DND-41 (cell line): ENCODE results near the gene SCD5.

Experiments used
- CTCF ChIP-seq: IDR thresholded peaks from 2 replicates; pipeline ENCODE4 v1.5.1; 2012; ENCODE audit warnings: borderline replicate concordance, low read length, moderate library complexity, mild to moderate bottlenecking; ENCODE audit not compliant: poor library complexity, severe bottlenecking; ENCODE audit errors: extremely low read depth
- EZH2 ChIP-seq: IDR thresholded peaks from 3 replicates; pipeline ENCODE4 v1.6.1; 2012; ENCODE audit warnings: borderline replicate concordance, low read depth, mild to moderate bottlenecking, moderate library complexity, low read length, inconsistent platforms; ENCODE audit not compliant: severe bottlenecking

GRCh38 chr4:82739287-82740190 lies 59.1 kb downstream of the SCD5 start:
- TF ChIP-seq CTCF (no peak), EZH2 (no peak)
